ENCODE data around the gene FGD4.
A peak's percentile ranks its signal among the peaks of the same experiment; 100 is the strongest.

The FGD4 gene

DNA sequence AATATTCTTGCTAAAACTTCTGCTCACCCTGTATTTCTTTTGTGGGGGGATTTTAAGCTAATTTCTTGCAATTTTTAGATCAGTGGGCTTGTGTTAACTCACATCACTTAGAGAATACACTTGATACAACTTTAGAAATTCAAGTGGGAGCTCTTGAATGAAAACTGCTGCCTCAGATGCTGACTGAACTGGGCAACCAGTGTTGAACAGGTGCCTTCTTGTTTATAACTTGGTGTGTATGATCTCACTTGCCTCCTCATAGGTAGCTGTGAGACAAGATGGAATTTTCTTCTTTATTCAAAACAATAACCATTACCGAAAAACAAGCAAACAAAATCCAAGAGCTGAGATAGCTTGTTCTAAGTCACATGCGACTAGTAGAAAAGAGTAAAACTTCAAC, 63.5 kb downstream of the FGD4 start:
- Mint-ChIP-seq H3K4me1 (peaks cover 5% of the 10 kb centered on the region), H3K27me3 (ENCODE audit: low read depth) (peaks cover 4% of the 10 kb centered on the region), H3K36me3 (ENCODE audit: low read depth) (no peaks in the 10 kb centered on the region), H3K9me3 (no peaks in the 10 kb centered on the region), H3K27ac (no peak overlapping the region), H3K4me3 (no peak overlapping the region)
- no peak for TF ChIP-seq CTCF (IDR thresholded peaks at IDR 0.05; ENCODE audit: unreplicated experiment in 3 of 3)

DNA sequence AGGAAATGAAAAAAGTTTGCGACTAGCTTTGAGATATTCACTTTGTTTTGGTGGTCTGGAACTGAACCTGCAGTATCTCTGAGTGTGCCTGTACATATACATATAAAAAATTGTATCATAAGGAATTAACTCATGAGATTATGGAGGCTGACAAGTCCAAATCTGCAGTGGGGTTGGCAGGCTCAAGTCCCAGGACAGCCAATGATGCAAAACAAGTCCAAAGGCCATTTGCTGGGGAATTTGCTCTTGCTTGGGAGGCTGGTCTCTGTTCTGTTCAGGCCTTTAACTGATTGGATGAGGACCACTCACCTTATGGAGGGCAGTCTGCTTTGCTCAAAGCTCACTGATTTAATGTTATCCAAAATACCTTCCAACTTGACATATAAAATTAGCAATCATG, 66.8 kb downstream of the FGD4 start:
- Mint-ChIP-seq H3K4me3 (no peak overlapping the region), H3K9me3 (no peaks in the 10 kb centered on the region), H3K27me3 (ENCODE audit: low read depth) (peaks cover 4% of the 10 kb centered on the region), H3K27ac (no peak overlapping the region), H3K4me1 (peaks cover 15% of the 10 kb centered on the region), H3K36me3 (ENCODE audit: low read depth) (no peaks in the 10 kb centered on the region)
- TF ChIP-seq CTCF (IDR thresholded peaks at IDR 0.05; ENCODE audit: unreplicated experiment in 3 of 3) = no peak

DNA sequence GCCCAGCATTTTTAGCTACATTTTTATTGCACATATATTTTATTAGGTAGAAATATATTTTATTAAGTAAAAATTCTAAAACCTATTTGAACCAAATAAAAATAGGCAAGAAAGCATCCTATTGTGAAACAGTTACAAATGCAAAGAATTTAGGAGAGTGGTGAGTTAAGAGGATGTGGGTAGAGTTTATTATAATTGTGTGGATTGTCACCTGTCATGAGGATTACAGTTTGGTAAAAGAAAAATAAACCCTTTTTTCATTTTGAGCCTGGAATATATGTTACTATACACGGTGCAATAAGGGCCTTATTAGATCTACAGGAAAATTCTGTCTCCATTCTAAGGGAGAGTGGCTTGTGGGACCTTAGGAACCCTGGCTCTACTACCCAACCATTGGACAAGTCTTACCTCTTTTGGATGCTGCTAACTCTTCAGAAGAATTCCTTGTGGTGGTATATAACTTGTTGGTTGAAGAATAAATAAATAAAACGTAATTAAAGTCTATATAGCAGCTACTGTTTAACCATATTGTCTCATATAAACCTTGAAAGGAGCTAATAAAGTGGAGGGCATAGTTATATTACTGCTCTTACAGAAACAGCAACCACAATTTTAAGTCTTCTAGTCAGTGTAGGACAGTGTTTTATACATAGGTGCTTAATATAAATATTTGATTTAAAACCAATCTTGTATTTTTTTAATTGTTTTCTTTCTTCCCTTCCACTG, 67.8 kb downstream of the FGD4 start:
- no peak for TF ChIP-seq CTCF (IDR thresholded peaks at IDR 0.05; ENCODE audit: unreplicated experiment in 3 of 3)
- no peaks in the 10 kb centered on the region for H3K27me3 Mint-ChIP-seq (ENCODE audit: low read depth)
- no peak overlapping the region for H3K4me3 Mint-ChIP-seq
- H3K27ac Mint-ChIP-seq = no peak overlapping the region
- no peaks in the 10 kb centered on the region for H3K9me3 Mint-ChIP-seq
- H3K36me3 Mint-ChIP-seq (ENCODE audit: low read depth) = no peaks in the 10 kb centered on the region
- H3K4me1 Mint-ChIP-seq = peaks cover 18% of the 10 kb centered on the region

- H3K27me3 Mint-ChIP-seq (ENCODE audit: low read depth) = no peaks in the 10 kb centered on the region
Observed at GRCh38 chr12:32467959-32468863, 68.9 kb downstream of the FGD4 start.

GRCh38 chr12:32470936-32471470, 71.6 kb downstream of the FGD4 start:
- no peak for TF ChIP-seq CTCF (IDR thresholded peaks at IDR 0.05; ENCODE audit: unreplicated experiment in 3 of 3)
- Mint-ChIP-seq H3K9me3 (no peaks in the 10 kb centered on the region), H3K27ac (peak overlapping the region in 2 of 3 experiments; percentile 12 to 52), H3K27me3 (ENCODE audit: low read depth) (no peaks in the 10 kb centered on the region), H3K4me1 (peaks cover 14% of the 10 kb centered on the region), H3K36me3 (ENCODE audit: low read depth) (peaks cover 4% of the 10 kb centered on the region), H3K4me3 (no peak overlapping the region)

More at GRCh38 chr12:32467959-32468863, 68.9 kb downstream of the FGD4 start:
- Mint-ChIP-seq H3K4me1 (peaks cover 14% of the 10 kb centered on the region), H3K4me3 (peak overlapping the region in 1 of 3 experiments; percentile 4), H3K36me3 (ENCODE audit: low read depth) (no peaks in the 10 kb centered on the region), H3K27ac (peak overlapping the region; percentile 63 to 75 (median 67)), H3K9me3 (no peaks in the 10 kb centered on the region)
- no peak for TF ChIP-seq CTCF (IDR thresholded peaks at IDR 0.05; ENCODE audit: unreplicated experiment in 3 of 3)

All from nephron (organoid).